ENCODE results near the gene ODAPH.

The ODAPH gene

DNA sequence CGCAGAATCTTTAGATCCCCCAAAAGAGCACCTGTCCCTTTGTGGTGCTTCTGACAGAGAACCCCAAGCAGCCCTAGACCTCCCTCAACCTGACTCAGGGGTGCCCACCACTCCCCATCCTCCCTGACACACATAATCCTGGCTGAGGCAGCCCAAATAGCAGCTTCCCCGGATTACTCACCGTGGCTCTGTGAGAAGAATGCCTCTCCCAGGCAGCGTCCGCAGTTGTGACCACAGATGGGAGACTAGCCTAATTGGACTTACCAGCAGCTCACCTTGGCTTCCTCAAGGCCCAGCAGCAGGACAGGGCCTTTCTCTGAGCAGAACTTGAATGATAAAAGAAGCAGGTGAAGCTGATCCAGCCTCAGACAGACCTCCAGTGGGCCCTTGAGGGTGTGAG, 10.3 kb upstream of the ODAPH start:
- DNase-seq, result no peak

- no peak for DNase-seq
Measured at GRCh38 chr4:75547647-75548387, 8.0 kb upstream of the ODAPH start.

DNA sequence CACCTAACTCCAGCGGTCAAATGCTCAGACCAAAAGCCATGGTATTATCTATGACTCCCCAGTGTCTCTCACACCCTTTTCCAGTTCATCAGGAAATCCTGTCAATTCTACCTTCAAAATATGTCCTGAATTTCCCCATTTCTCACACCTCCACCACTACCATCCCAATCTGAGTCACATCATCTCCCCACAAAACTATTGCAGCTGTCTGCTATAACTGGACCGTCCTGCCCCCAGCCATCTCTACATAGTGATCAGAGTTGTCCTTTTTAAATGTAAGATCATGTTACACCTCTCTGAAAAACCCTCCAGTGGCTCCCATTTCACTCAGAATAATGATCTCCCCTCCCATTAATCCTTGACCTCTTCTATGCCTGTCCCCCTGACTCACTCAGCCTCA, 6.8 kb upstream of the ODAPH start:
- DNase-seq, result no peak

- DNase-seq, result no peak
Measured at GRCh38 chr4:75552452-75552851, 3.4 kb upstream of the ODAPH start.

- DNase-seq, result no peak
Measured at GRCh38 chr4:75557696-75558095, 1.8 kb downstream of the ODAPH start.

- DNase-seq, result no peak
Measured at GRCh38 chr4:75561789-75562188, 5.9 kb downstream of the ODAPH start.

DNA sequence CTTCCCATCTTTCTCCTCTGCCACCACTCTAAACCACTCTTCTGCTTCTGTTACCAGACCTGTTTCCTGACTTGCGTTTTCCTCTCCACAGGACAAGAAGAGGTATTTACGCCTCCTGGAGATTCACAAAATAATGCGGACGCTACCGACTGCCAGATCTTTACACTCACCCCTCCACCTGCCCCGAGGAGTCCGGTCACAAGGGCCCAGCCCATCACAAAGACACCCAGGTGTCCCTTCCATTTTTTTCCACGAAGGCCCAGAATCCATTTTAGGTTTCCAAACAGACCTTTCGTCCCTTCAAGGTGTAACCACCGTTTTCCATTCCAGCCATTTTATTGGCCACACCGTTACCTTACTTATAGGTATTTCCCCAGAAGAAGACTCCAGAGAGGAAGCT, 8.2 kb downstream of the ODAPH start:
- DNase-seq, result no peak

DNA sequence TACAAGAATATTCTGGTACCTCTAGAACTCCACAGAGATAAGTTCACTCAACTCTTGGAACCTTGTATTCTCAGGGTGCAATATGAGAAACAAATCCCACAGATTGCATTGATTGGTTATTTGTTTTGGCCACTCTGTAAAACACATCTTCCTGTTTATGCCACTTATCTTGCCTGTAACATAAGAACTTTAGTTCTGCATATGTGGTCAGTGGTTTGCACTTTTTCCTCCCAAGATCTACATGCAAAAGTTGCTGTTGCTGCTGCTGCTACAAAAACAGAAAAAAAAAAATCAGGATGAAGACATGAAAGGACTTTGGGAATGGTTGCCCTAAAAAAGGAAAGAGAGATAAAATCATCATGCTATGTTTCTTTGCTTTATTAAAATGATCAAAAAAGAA, 9.6 kb downstream of the ODAPH start:
- DNase-seq, result no peak

DNA sequence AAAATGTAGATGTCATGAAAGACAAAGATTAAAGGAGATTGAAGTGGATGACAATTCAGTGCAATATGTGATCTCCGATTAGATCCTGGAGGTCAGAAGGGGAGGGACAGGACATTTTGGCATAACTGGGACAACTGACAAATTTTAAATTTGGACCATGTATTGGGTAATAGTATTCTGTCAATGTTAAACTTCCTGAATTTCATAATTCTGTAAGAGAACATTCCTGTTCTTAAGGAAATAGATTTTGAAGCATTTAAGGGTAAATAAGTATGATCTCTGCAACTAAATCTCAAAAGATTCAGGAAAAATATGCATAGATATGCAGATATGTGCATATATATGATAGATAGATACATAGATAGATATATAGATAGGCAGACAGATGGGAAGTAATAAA, 11.0 kb downstream of the ODAPH start:
- DNase-seq, result no peak

GRCh38 chr4:75567725-75568124, 11.9 kb downstream of the ODAPH start:
- no peak for DNase-seq

DNA sequence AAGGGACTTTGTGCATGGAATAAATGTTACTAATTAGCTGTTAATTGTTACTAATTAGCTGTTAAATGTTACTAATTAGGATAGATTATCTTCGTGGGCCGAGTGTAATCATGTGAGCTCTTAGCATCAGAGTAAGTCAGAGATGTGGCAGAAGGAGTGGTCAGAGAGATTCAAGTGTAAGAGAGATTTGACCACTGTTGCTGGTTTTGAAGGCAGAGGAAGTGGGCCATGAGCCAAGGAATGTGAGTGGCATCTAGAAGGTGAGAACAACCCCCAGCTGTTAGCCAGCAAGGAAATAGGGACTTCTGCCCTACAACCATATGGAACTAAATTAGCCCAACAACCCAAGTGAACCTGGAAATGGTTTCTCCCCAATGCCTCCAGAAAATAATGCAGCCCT, 28.2 kb downstream of the ODAPH start:
- DNase-seq, result no peak

DNA sequence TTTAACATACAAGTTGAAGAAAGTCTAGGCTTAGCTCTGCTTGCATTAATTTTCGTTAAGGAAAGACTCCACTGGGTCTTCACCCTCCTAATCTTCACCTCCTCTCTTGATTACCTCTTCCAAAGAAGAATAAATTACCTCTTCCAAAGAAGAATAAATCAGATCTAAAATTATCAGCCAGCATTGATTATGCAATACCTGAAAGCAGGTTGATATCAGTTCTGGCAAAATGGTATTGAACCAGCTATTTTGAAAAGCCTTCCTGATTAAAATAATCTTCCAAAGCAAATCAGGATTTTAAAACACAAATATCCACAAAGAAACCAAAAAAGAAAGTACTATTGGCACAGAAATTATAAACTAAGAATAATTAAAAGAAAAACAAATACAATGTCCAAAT, 37.5 kb downstream of the ODAPH start:
- no peak for DNase-seq

DNA sequence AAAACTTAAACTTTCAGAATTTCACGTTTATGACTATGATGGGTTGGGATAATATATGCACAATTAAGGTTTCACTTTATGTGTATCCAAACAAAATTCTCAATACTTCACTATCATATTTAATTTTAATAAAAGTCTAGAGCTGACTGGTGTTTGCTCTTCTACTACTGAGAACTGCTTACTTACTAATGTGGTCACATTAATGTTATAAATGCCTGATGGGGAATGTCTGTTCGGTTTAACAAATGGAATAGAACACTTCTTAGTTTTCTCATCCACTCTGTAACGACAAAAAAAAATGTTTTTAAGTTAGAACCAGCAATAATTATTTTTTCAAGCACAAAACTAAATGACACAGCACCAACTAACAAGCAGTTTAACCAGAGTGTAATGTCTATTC, 40.2 kb downstream of the ODAPH start:
- DNase-seq, result no peak

- DNase-seq, result no peak
Measured at GRCh38 chr4:75598390-75598789, 42.5 kb downstream of the ODAPH start.

GRCh38 chr4:75599647-75600046, 43.8 kb downstream of the ODAPH start:
- DNase-seq, result no peak

DNA sequence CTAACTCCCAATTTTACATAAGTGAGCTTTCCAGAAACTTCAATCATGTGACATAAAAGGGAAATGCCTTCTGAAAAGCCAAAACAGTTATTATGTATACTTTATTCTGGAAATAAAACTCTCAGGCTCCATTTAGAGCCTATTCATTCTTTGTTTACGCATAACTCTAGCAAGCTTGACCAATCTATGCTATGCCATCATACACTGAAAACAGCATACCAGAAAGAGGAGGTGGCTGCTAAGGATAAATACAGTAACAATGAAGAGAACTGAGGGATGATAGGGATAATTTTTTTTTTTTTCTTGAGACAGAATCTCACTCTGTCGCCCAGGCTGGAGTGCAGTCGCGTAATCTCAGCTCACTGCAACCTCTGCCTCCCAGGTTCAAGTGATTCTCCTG, 50.1 kb downstream of the ODAPH start:
- no peak for DNase-seq

DNA sequence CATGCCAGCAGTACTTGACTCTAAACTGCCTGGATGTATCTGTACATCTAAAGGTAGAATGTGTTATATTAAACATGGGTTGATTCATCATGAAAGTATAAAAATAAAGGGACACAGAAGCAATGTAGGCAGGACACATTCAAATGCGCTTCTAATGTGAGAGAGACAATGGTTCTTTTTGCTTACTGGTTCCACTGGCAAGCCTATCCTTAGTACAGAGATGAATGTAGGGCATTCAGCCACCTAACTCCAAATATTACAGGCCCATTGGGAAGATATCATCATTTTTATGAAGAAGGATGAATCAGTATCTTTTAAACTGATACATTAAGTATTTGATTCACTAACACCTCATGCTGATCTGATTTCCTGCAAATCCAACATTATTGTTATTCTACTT, 56.4 kb downstream of the ODAPH start:
- DNase-seq, result no peak

Measured in central memory CD4-positive, alpha-beta T cell (primary cell).